Measurements from ENCODE around the gene SP5. TPM values are rescaled to one million over a fixed set of nuclear protein-coding genes. Genes with fewer than 3 reads are reported as not detected.

Gene SP5
- total RNA-seq, 1 donor, result not detected

GRCh38 chr2:170711196-170711773 lies 3.9 kb upstream of the SP5 start:
- no peak overlapping the region for H3K4me3 ChIP-seq (ENCODE audit: low read depth, low read length)
- TF ChIP-seq CTCF (IDR thresholded peaks at IDR 0.05; ENCODE audit: insufficient read depth, low read length), result no peak
- DNase-seq (ENCODE audit: low read depth), result no peak

- TF ChIP-seq CTCF (IDR thresholded peaks at IDR 0.05; ENCODE audit: insufficient read depth, low read length), result no peak
- no peak for DNase-seq (ENCODE audit: low read depth)
- no peak overlapping the region for H3K4me3 ChIP-seq (ENCODE audit: low read depth, low read length)
Measured at GRCh38 chr2:170711774-170712652, 3.1 kb upstream of the SP5 start.

- H3K4me3 ChIP-seq (ENCODE audit: low read depth, low read length), result no peak overlapping the region
- no peak for DNase-seq (ENCODE audit: low read depth)
- no peak for TF ChIP-seq CTCF (IDR thresholded peaks at IDR 0.05; ENCODE audit: insufficient read depth, low read length)
Measured at GRCh38 chr2:170712653-170713542, 2.2 kb upstream of the SP5 start.

GRCh38 chr2:170713543-170714380 lies 1.4 kb upstream of the SP5 start:
- no peak overlapping the region for H3K4me3 ChIP-seq (ENCODE audit: low read depth, low read length)
- no peak for DNase-seq (ENCODE audit: low read depth)
- no peak for TF ChIP-seq CTCF (IDR thresholded peaks at IDR 0.05; ENCODE audit: insufficient read depth, low read length)

GRCh38 chr2:170714381-170715061 lies 616 bp upstream of the SP5 start:
- H3K4me3 ChIP-seq (ENCODE audit: low read depth, low read length), result peak overlapping the region; percentile 50
- TF ChIP-seq CTCF (IDR thresholded peaks at IDR 0.05; ENCODE audit: insufficient read depth, low read length), result no peak
- DNase-seq (ENCODE audit: low read depth), result no peak
